Endothelial cell of umbilical vein (primary cell): ENCODE results near the gene TBC1D24. TPM values are rescaled to one million over a fixed set of nuclear protein-coding genes. Genes with fewer than 3 reads are reported as not detected.

ENCODE experiments used
- microRNA counts: library from miRNA; unstranded; fragments of <30 nt; microRNA quantifications from one replicate; lab custom pipeline; 2016
- microRNA-seq: library from miRNA; unstranded; fragments of <30 nt; microRNA quantifications from one replicate; pipeline ENCODE4 v1.2.0, GENCODE V29; 2021; ENCODE audit warnings: borderline number of aligned reads, borderline replicate concordance
- polyA plus RNA-seq, 4 experiments: library from polyadenylated mRNA; depleted of rRNA in 3 of 4; stranded (reverse) in 3 of 4; unstranded in 1 of 4; fragments of >200 nt; gene quantifications; 2 replicates each; pipeline versions ENCODE4 v1.2.1 to v1.2.3, GENCODE V29; 2011 to 2012; ENCODE audit warnings: missing spikeins in 1 of 4
- small RNA-seq: library from RNA; depleted of rRNA; stranded (forward); fragments of <200 nt; gene quantifications from one replicate; pipeline ENCODE3, GENCODE V24; 2012; ENCODE audit warnings: low replicate concordance, low read depth; ENCODE audit not compliant: insufficient read depth, insufficient read length
- total RNA-seq: library from RNA; stranded (reverse); gene quantifications from 2 replicates; pipeline ENCODE4 v1.2.3, GENCODE V29; 2021

Gene TBC1D24
- total and polyA plus RNA-seq, 2 donors (not counting 3 experiments of a cell fraction or from before 2014, with no cell fraction given) = 8.1 to 22.8 TPM

MicroRNAs encoded within 50 kb of the gene (microRNA counts, 767-probe panel; counts per million panel counts)
- 723 counts per million, percentile 96 among the panel's probes with 10 or more counts for microRNA hsa-miR-3178 (lab: Ali Mortazavi, UCI)

Small RNA genes within 50 kb of the gene (microRNA-seq; reads per million reads assigned to microRNA genes)
- gene MIR3178 (not detected), gene MIR6767 (not detected), gene MIR6768 (not detected)

Small RNA genes within 50 kb of the gene (small RNA-seq; reads per million reads assigned to genes)
- gene AC093525.1 (not detected), gene MIR3178 (not detected), gene MIR6768 (not detected)

Other genes starting within 250 kb of the TBC1D24 start
- 1.0 and 1.2 TPM in 2 replicates for gene DNASE1L2, start 238.7 kb upstream of the TBC1D24 start, total RNA-seq
- gene DNASE1L2, start 238.7 kb upstream of the TBC1D24 start, polyA plus RNA-seq = 0.57 and 1.3 TPM in 2 replicates
- gene ECI1, start 223.5 kb upstream of the TBC1D24 start, total RNA-seq = 43.6 and 45.8 TPM in 2 replicates
- gene ECI1, start 223.5 kb upstream of the TBC1D24 start, polyA plus RNA-seq = 48.3 and 57.3 TPM in 2 replicates
- 204 and 209 TPM in 2 replicates for gene RNPS1, start 207.0 kb upstream of the TBC1D24 start, total RNA-seq
- gene RNPS1, start 207.0 kb upstream of the TBC1D24 start, polyA plus RNA-seq = 206 and 255 TPM in 2 replicates
- 25.5 and 36.0 TPM in 2 replicates for gene ABCA3, start 134.4 kb upstream of the TBC1D24 start, total RNA-seq
- 13.5 and 16.7 TPM in 2 replicates for gene ABCA3, start 134.4 kb upstream of the TBC1D24 start, polyA plus RNA-seq
- gene CCNF, start 45.7 kb upstream of the TBC1D24 start, total RNA-seq = 46.6 and 48.9 TPM in 2 replicates
- gene CCNF, start 45.7 kb upstream of the TBC1D24 start, polyA plus RNA-seq = 12.8 and 13.9 TPM in 2 replicates
- 12.7 and 15.2 TPM in 2 replicates for gene TEDC2, start 15.0 kb upstream of the TBC1D24 start, total RNA-seq
- gene TEDC2, start 15.0 kb upstream of the TBC1D24 start, polyA plus RNA-seq = 7.6 and 8.8 TPM in 2 replicates
- gene NTN3, start 3.8 kb upstream of the TBC1D24 start, total RNA-seq = 0.15 TPM in 1 of 2 replicates, not detected in the other
- not detected in 2 replicates for gene NTN3, start 3.8 kb upstream of the TBC1D24 start, polyA plus RNA-seq
- 187 and 194 TPM in 2 replicates for gene ATP6V0C, start 38.8 kb downstream of the TBC1D24 start, total RNA-seq
- gene ATP6V0C, start 38.8 kb downstream of the TBC1D24 start, polyA plus RNA-seq = 122 and 146 TPM in 2 replicates
- 54.5 and 59.5 TPM in 2 replicates for gene AMDHD2, start 45.2 kb downstream of the TBC1D24 start, total RNA-seq
- gene AMDHD2, start 45.2 kb downstream of the TBC1D24 start, polyA plus RNA-seq = 39.4 and 58.2 TPM in 2 replicates
- gene CEMP1, start 56.3 kb downstream of the TBC1D24 start, total RNA-seq = not detected in 2 replicates
- not detected in 2 replicates for gene CEMP1, start 56.3 kb downstream of the TBC1D24 start, polyA plus RNA-seq
- 37.3 and 40.8 TPM in 2 replicates for gene PDPK1, start 62.9 kb downstream of the TBC1D24 start, total RNA-seq
- gene PDPK1, start 62.9 kb downstream of the TBC1D24 start, polyA plus RNA-seq = 19.9 and 22.4 TPM in 2 replicates
- gene KCTD5, start 207.4 kb downstream of the TBC1D24 start, total RNA-seq = 30.8 and 32.2 TPM in 2 replicates
- gene KCTD5, start 207.4 kb downstream of the TBC1D24 start, polyA plus RNA-seq = 42.0 and 61.4 TPM in 2 replicates
- 0.53 and 0.60 TPM in 2 replicates for gene PRSS27, start 245.1 kb downstream of the TBC1D24 start, total RNA-seq
- gene PRSS27, start 245.1 kb downstream of the TBC1D24 start, polyA plus RNA-seq = 0.33 and 0.53 TPM in 2 replicates